HL-60 (cell line): Measurements from ENCODE around the gene GPR183.

Experiments
- DNase-seq, 2 experiments: peaks; one replicate each; pipeline ENCODE4 v3.0.0-alpha.2; 2010 to 2020; ENCODE audit warnings: low read depth in 1 of 2, low spot score in 1 of 2
- H3K27ac ChIP-seq: fragments of 250-450 bp; sonication (Bioruptor Pico); replicated peaks from 2 replicates; pipeline ENCODE4 v1.5.1; 2020; ENCODE audit warnings: mild to moderate bottlenecking, moderate library complexity
- H3K27me3 ChIP-seq: fragments of 250-450 bp; sonication (Bioruptor Pico); 2 replicates; pipeline ENCODE4 v1.5.1; 2021; ENCODE audit warnings: mild to moderate bottlenecking, moderate library complexity; ENCODE audit not compliant: insufficient read depth, poor library complexity, severe bottlenecking
- H3K4me3 ChIP-seq: replicated peaks from 2 replicates; pipeline ENCODE4 v1.5.1; 2011; ENCODE audit warnings: mild to moderate bottlenecking, control low read depth, low read length; ENCODE audit not compliant: insufficient read depth
- GABPA ChIP-seq: IDR thresholded peaks from 2 replicates; pipeline ENCODE4 v1.6.1; 2012; ENCODE audit warnings: low read depth
- POLR2AphosphoS5 ChIP-seq: IDR thresholded peaks from 2 replicates; pipeline ENCODE4 v1.6.1; 2012; ENCODE audit warnings: low read depth
- SPI1 ChIP-seq: IDR thresholded peaks from 2 replicates; pipeline ENCODE4 v1.6.1; 2012; ENCODE audit warnings: low read depth, mild to moderate bottlenecking, borderline replicate concordance
- TF ChIP-seq, protein P1 (sequence below): IDR thresholded peaks from 2 replicates; pipeline ENCODE4 v1.6.1; 2012; ENCODE audit warnings: low read depth; ENCODE audit not compliant: insufficient replicate concordance
- TF ChIP-seq, protein P2 (sequence below): IDR thresholded peaks from one replicate; pipeline ENCODE4 v1.5.1; 2011; ENCODE audit warnings: low read length, control low read depth, inconsistent platforms; ENCODE audit not compliant: insufficient read depth

GPR183 gene

DNA sequence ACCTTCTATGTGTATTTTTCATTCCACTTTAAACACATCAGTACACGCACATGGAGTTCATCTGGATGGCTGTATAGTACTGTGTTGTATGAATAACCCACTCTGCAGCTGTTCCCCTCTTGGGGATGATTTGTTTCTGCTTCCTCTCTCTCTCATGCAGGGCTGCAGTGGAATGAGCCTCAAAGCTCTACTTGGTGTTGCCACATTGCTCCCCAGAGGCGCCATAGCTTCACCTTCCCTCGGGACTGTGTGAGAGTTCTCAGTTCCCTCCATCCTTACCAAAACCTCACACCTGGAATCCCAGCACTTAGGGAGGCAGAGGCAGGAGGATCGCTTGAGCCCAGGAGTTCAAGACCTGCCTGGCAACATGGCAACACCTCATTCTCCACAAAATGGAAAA lies 28.4 kb upstream of the GPR183 start:
- peak; percentile 51 to 87 for DNase-seq
- TF ChIP-seq POLR2AphosphoS5: peak; percentile 45; the same call in 1 of the 2 replicates
- TF ChIP-seq SPI1: peak; percentile 81
- no peak for TF ChIP-seq GABPA
- no peaks in the 10 kb centered on the region for H3K27me3 ChIP-seq
- H3K4me3 ChIP-seq: no peak overlapping the region
- H3K27ac ChIP-seq: peak overlapping the region; percentile 42

DNA sequence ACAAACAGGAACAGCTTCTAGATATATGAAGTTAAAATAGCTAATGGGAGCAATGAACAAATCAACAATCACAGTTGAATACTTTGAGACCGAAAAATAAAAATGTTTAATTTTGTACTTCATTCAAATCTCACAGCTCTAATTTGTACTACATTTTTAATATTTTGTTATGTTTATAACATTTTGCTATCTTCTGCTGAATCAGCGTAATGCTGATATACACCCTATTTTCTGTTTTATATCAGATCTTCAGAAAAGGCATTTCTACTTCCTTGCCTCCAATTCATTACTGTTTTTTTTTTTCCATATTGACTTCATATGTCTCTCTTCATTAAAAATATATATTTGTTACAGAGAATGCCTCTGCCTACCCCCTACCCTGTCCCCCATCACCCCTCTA lies 27.9 kb upstream of the GPR183 start:
- H3K27ac ChIP-seq: peak overlapping the region; percentile 42
- H3K27me3 ChIP-seq: no peaks in the 10 kb centered on the region
- no peak for DNase-seq
- no peak for TF ChIP-seq GABPA
- TF ChIP-seq, protein P1, sequence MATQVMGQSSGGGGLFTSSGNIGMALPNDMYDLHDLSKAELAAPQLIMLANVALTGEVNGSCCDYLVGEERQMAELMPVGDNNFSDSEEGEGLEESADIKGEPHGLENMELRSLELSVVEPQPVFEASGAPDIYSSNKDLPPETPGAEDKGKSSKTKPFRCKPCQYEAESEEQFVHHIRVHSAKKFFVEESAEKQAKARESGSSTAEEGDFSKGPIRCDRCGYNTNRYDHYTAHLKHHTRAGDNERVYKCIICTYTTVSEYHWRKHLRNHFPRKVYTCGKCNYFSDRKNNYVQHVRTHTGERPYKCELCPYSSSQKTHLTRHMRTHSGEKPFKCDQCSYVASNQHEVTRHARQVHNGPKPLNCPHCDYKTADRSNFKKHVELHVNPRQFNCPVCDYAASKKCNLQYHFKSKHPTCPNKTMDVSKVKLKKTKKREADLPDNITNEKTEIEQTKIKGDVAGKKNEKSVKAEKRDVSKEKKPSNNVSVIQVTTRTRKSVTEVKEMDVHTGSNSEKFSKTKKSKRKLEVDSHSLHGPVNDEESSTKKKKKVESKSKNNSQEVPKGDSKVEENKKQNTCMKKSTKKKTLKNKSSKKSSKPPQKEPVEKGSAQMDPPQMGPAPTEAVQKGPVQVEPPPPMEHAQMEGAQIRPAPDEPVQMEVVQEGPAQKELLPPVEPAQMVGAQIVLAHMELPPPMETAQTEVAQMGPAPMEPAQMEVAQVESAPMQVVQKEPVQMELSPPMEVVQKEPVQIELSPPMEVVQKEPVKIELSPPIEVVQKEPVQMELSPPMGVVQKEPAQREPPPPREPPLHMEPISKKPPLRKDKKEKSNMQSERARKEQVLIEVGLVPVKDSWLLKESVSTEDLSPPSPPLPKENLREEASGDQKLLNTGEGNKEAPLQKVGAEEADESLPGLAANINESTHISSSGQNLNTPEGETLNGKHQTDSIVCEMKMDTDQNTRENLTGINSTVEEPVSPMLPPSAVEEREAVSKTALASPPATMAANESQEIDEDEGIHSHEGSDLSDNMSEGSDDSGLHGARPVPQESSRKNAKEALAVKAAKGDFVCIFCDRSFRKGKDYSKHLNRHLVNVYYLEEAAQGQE: no peak
- TF ChIP-seq SPI1: no peak
- TF ChIP-seq, protein P2, sequence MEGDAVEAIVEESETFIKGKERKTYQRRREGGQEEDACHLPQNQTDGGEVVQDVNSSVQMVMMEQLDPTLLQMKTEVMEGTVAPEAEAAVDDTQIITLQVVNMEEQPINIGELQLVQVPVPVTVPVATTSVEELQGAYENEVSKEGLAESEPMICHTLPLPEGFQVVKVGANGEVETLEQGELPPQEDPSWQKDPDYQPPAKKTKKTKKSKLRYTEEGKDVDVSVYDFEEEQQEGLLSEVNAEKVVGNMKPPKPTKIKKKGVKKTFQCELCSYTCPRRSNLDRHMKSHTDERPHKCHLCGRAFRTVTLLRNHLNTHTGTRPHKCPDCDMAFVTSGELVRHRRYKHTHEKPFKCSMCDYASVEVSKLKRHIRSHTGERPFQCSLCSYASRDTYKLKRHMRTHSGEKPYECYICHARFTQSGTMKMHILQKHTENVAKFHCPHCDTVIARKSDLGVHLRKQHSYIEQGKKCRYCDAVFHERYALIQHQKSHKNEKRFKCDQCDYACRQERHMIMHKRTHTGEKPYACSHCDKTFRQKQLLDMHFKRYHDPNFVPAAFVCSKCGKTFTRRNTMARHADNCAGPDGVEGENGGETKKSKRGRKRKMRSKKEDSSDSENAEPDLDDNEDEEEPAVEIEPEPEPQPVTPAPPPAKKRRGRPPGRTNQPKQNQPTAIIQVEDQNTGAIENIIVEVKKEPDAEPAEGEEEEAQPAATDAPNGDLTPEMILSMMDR: no peak
- TF ChIP-seq POLR2AphosphoS5: no peak
- no peak overlapping the region for H3K4me3 ChIP-seq

DNA sequence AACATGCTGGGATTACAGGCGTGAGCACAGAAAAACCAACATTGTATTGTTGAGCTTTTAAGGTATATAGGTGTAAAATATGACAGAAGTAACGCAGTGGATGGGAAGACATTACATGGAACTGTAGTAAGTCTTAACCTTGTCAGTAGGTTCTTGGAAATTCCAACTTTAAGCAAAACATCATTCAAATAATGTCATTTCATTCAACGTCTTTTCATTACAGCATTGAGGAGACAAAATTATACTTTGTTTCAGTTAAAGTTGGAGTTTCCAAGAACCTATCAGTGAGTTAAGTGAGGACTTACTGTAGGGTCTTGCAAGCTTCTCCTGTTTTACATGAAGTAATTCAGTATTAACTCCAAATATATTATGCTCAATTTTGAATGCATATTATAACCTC lies 27.0 kb upstream of the GPR183 start:
- no peak for DNase-seq
- TF ChIP-seq, protein P2: no peak
- TF ChIP-seq GABPA (no peak), SPI1 (no peak), POLR2AphosphoS5 (no peak)
- TF ChIP-seq, protein P1: no peak
- no peak overlapping the region for H3K4me3 ChIP-seq
- no peaks in the 10 kb centered on the region for H3K27me3 ChIP-seq
- H3K27ac ChIP-seq: peak overlapping the region; percentile 42

DNA sequence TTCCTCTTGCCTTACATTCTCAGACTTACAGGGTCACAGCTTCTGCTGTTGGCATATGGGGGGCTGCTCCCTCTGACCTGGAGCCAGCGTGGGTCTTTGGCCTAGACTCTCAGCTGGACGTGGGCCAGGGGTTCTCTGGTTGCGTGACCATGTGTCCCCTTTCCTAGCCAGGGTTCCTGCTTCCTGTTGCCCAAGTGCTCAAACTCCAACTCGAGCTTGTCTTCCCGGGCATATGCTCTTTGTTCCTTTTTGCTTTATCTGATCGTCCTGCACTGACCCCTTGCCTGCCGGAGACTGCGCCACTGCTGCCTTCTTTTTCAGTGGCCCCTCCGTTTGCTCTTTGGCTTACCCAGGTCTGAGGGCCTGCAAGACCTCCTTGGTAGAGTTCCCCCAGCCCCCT lies 25.3 kb upstream of the GPR183 start:
- Histone ChIP-seq H3K27me3 (no peaks in the 10 kb centered on the region), H3K27ac (peak overlapping the region; percentile 51), H3K4me3 (no peak overlapping the region)
- peak in 1 of 2 experiments; percentile 38 for DNase-seq
- no peak for TF ChIP-seq GABPA
- TF ChIP-seq POLR2AphosphoS5: 0 out of 2 replicates have a peak, but pooled peaks have one; percentile 23
- TF ChIP-seq, protein P1: no peak
